MM.1S (cell line): ENCODE measurements around the gene ASB6.

Source experiments
- DNase-seq: peaks from one replicate; pipeline ENCODE4 v3.0.0-alpha.2; 2015
- H2AFZ ChIP-seq: fragments of 300-600 bp; sonication (generic); 2 replicates; pipeline ENCODE4 v1.6.0; 2016; ENCODE audit warnings: antibody characterized with exemption, low read length
- H3F3A ChIP-seq: fragments of 300-600 bp; sonication (generic); 2 replicates; pipeline ENCODE4 v1.6.1; 2016; ENCODE audit warnings: mild to moderate bottlenecking, antibody characterized with exemption, low read length, moderate library complexity, mixed read lengths; ENCODE audit not compliant: insufficient read depth
- H3K27ac ChIP-seq: fragments of 300-600 bp; sonication (generic); 2 replicates; pipeline ENCODE4 v1.5.1; 2016; ENCODE audit warnings: mild to moderate bottlenecking, low read length
- H3K27me3 ChIP-seq: fragments of 300-600 bp; sonication (generic); replicated peaks from 2 replicates; pipeline ENCODE4 v1.6.0; 2016; ENCODE audit warnings: low read length; ENCODE audit not compliant: insufficient read depth
- H3K36me3 ChIP-seq: fragments of 300-600 bp; sonication (generic); replicated peaks from 2 replicates; pipeline ENCODE4 v1.6.1; 2016; ENCODE audit warnings: mild to moderate bottlenecking, low read length, mixed read lengths; ENCODE audit not compliant: insufficient read depth
- H3K4me1 ChIP-seq: fragments of 300-600 bp; sonication (generic); 2 replicates; pipeline ENCODE4 v1.6.1; 2016; ENCODE audit warnings: low read length, mixed read lengths
- H3K4me2 ChIP-seq: fragments of 300-600 bp; sonication (generic); 2 replicates; pipeline ENCODE4 v1.6.0; 2016; ENCODE audit warnings: low read depth, low read length
- H3K4me3 ChIP-seq: fragments of 300-600 bp; sonication (generic); 2 replicates; pipeline ENCODE4 v1.5.1; 2016; ENCODE audit warnings: low read length, mixed read lengths
- H3K79me2 ChIP-seq: fragments of 300-600 bp; sonication (generic); 2 replicates; pipeline ENCODE4 v1.6.1; 2016; ENCODE audit warnings: mixed run types, low read length, mixed read lengths
- H3K9ac ChIP-seq: fragments of 300-600 bp; sonication (generic); 2 replicates; pipeline ENCODE4 v1.6.1; 2016; ENCODE audit warnings: low read length, mixed read lengths
- H3K9me2 ChIP-seq: fragments of 300-600 bp; sonication (generic); replicated peaks from 2 replicates; pipeline ENCODE4 v1.6.1; 2016; ENCODE audit warnings: mild to moderate bottlenecking, low read length, mixed read lengths; ENCODE audit not compliant: insufficient read depth
- H3K9me3 ChIP-seq: fragments of 300-600 bp; sonication (generic); replicated peaks from 2 replicates; pipeline ENCODE4 v1.6.1; 2016; ENCODE audit warnings: mild to moderate bottlenecking, low read length, mixed read lengths; ENCODE audit not compliant: insufficient read depth
- H4K20me1 ChIP-seq: fragments of 300-600 bp; sonication (generic); 2 replicates; pipeline ENCODE4 v1.6.1; 2016; ENCODE audit warnings: mild to moderate bottlenecking, low read length, moderate library complexity, mixed read lengths; ENCODE audit not compliant: insufficient read depth
- EZH2 ChIP-seq: fragments of 300-600 bp; sonication (generic); optimal IDR thresholded peaks from 2 replicates; pipeline ENCODE3; 2017; ENCODE audit warnings: low read depth, mild to moderate bottlenecking, antibody characterized with exemption, low read length, mixed read lengths
- EZH2phosphoT487 ChIP-seq: fragments of 300-600 bp; sonication (generic); IDR thresholded peaks from 2 replicates; pipeline ENCODE4 v1.6.1; 2018; ENCODE audit warnings: antibody characterized with exemption, low read length
- TF ChIP-seq, protein P1 (sequence below): fragments of 300-600 bp; sonication (generic); IDR thresholded peaks from 2 replicates; pipeline ENCODE4 v1.5.1; 2016; ENCODE audit warnings: antibody characterized with exemption, low read length, mixed read lengths

ASB6 gene

DNA sequence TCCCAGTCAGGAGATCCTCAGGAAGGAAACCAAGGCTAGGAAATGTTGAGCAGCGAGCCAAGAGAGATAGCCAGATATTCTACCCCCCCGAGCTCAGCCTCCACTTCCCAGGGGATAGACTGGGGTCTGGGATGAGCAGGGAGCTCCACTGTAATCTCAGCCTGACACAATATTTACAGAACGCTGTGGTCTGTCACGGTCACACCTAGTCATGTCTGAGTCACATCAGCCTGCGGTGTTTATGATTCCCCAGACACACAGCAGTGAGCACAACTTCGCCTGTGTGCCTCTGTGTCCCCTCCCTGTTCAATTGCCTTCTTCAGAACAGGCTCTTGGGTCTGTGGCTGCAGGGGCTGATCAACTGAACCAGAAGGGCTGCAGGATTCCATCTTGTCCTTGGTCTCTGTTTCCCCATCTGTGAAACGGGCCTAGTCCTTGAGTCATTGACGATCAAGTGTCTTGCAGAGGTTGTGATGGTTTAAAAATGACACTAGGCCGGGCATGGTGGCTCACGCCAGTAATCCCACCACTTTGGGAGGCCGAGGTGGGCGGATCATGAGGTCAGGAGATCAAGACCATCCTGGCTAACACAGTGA, 14.9 kb upstream of the ASB6 start:
- peaks cover 88% of the 10 kb centered on the region for H3K27me3 ChIP-seq

DNA sequence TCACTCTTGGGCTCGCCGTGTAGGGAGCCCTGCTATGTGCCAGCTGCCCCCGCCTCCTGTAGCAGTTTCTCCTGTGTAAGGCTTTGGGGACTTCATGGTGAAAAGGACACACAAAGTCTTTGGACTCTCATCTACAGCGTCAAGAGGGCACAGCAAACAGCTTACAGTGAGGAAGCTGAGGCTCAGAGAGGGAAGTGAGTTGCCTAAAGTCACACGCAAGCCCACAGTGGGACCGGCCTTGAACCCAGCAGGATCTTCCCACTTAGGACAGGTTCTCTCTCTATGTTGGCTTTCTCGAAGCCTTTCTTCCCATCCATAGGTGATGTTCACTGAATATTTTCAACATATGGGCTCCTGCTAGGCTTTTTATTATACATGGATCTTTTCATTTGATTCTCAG, 13.7 kb upstream of the ASB6 start:
- Histone ChIP-seq H3F3A (no peaks in the 10 kb centered on the region), H3K9me2 (no peaks in the 10 kb centered on the region), H4K20me1 (no peaks in the 10 kb centered on the region), H3K4me3 (no peak overlapping the region), H3K27me3 (peaks cover 91% of the 10 kb centered on the region), H2AFZ (no peak overlapping the region), H3K36me3 (no peaks in the 10 kb centered on the region), H3K4me2 (no peak overlapping the region), H3K9me3 (no peaks in the 10 kb centered on the region), H3K9ac (no peak overlapping the region), H3K79me2 (no peaks in the 10 kb centered on the region), H3K27ac (no peak overlapping the region), H3K4me1 (0 out of 2 replicates have a peak, but pooled peaks cover 6% of the 10 kb centered on the region)
- TF ChIP-seq EZH2 (no peak), EZH2phosphoT487 (no peak)
- TF ChIP-seq, protein P1, sequence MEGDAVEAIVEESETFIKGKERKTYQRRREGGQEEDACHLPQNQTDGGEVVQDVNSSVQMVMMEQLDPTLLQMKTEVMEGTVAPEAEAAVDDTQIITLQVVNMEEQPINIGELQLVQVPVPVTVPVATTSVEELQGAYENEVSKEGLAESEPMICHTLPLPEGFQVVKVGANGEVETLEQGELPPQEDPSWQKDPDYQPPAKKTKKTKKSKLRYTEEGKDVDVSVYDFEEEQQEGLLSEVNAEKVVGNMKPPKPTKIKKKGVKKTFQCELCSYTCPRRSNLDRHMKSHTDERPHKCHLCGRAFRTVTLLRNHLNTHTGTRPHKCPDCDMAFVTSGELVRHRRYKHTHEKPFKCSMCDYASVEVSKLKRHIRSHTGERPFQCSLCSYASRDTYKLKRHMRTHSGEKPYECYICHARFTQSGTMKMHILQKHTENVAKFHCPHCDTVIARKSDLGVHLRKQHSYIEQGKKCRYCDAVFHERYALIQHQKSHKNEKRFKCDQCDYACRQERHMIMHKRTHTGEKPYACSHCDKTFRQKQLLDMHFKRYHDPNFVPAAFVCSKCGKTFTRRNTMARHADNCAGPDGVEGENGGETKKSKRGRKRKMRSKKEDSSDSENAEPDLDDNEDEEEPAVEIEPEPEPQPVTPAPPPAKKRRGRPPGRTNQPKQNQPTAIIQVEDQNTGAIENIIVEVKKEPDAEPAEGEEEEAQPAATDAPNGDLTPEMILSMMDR = no peak
- no peak for DNase-seq

More for the DNA sequence above, 14.9 kb upstream of the ASB6 start:
- Histone ChIP-seq H3K9ac (no peak overlapping the region), H3K79me2 (no peaks in the 10 kb centered on the region), H3K4me2 (no peak overlapping the region), H2AFZ (no peak overlapping the region), H3K9me3 (no peaks in the 10 kb centered on the region), H3K4me3 (no peak overlapping the region), H3K9me2 (no peaks in the 10 kb centered on the region), H4K20me1 (no peaks in the 10 kb centered on the region), H3K36me3 (no peaks in the 10 kb centered on the region), H3F3A (no peaks in the 10 kb centered on the region), H3K27ac (no peak overlapping the region), H3K4me1 (0 out of 2 replicates have a peak, but pooled peaks cover 6% of the 10 kb centered on the region)
- no peak for DNase-seq
- TF ChIP-seq, protein P1 = no peak
- TF ChIP-seq EZH2phosphoT487 = no peak
- no peak for TF ChIP-seq EZH2

DNA sequence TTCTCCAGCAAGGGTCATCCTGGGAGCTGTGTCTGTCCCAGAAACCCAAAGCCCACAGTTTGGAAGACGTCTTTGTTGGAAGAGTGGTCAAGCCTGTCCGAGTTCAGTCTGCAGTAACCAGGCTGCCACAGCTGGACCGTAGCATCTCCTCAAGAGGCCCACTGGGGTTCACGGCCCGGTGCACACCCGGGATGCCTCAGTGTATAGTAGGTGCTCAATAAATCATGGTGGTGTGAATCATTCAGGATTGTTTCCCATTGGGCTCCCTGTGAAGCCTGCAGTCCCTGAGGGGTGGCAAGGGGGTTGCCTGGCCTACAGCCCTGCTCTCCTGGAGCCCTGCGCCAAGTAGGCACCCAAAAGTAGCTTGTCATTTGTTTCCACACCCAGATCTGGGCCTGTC, 13.2 kb upstream of the ASB6 start:
- no peaks in the 10 kb centered on the region for H3K79me2 ChIP-seq
- H3K27me3 ChIP-seq = peaks cover 91% of the 10 kb centered on the region
- no peak overlapping the region for H3K4me3 ChIP-seq
- DNase-seq = no peak
- no peak overlapping the region for H3K4me2 ChIP-seq
- no peaks in the 10 kb centered on the region for H3K9me3 ChIP-seq
- H3K36me3 ChIP-seq = no peaks in the 10 kb centered on the region
- H3K9ac ChIP-seq = no peak overlapping the region
- TF ChIP-seq, protein P1 = no peak
- TF ChIP-seq EZH2phosphoT487 = no peak
- TF ChIP-seq EZH2 = no peak
- H2AFZ ChIP-seq = no peak overlapping the region
- H3K27ac ChIP-seq = no peak overlapping the region
- H3K9me2 ChIP-seq = no peaks in the 10 kb centered on the region
- H3F3A ChIP-seq = no peaks in the 10 kb centered on the region
- 0 out of 2 replicates have a peak, but pooled peaks cover 6% of the 10 kb centered on the region for H3K4me1 ChIP-seq
- H4K20me1 ChIP-seq = no peaks in the 10 kb centered on the region
